HG02973 (cell line): Measurements from ENCODE around the gene TNK1.
"Not testable (repeated sequence)": the region's sequence is repeated elsewhere in the genome, so short reads cannot be mapped to it uniquely, and the experiment has no call there.

Experiments used
- ATAC-seq: cut with Tn5 transposase; IDR thresholded peaks from one replicate; pipeline ENCODE4 v1.9.1; 2021; ENCODE audit warnings: moderate library complexity; ENCODE audit not compliant: unreplicated experiment

Gene TNK1

GRCh38 chr17:7354262-7354843 is 26.5 kb upstream of the TNK1 start:
- no peak for ATAC-seq

- ATAC-seq, result no peak
Observed at GRCh38 chr17:7355053-7355452, 25.8 kb upstream of the TNK1 start, which contains the start of gene TMEM95. TSS of gene TMEM95 (plus strand) at chr17:7355156. CDS start at chr17:7355205, 49 bp downstream.

GRCh38 chr17:7355573-7355972 is 25.3 kb upstream of the TNK1 start:
- ATAC-seq, result no peak

GRCh38 chr17:7356072-7356549 is 24.8 kb upstream of the TNK1 start:
- ATAC-seq, result no peak

DNA sequence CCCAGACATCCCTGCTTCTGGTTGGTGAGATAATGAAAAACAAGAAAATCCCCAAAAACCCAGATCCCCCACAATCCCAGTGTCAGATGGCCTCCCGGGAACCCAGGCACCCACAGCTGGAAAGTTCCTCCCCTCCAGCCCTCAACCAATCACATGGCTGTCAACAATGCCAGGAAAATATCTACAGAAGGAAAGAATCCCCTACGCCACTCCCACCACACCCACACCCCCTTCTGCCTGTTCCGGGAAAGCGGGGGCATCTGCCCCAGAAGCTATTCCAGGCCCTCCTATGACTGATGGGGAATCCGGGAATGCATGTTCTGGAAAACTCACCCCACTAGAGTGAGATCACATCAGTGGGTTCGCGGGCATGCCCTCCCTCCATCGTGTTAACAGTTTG is 24.1 kb upstream of the TNK1 start:
- no peak for ATAC-seq

- no peak for ATAC-seq
Observed at GRCh38 chr17:7357381-7357780, 23.5 kb upstream of the TNK1 start.

DNA sequence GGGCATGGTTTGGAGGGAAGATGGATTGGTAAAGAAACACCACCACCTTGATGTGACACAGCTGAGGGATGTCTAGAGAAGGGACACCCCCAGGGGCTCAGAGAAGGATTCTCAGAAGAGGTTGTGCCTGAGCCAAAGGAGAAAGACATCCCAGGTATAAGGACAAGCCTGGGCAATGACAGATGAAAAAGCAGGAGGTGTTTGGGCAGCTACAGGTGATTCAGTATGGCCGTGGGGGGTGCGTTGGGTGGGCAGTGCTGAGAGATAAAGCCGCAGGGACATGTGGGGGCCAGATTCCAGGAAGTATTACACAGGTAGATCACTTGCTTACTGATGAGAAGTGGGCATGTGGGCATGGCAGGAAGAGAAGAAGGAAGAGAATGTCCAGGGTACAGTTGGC is 19.0 kb upstream of the TNK1 start:
- no peak for ATAC-seq

GRCh38 chr17:7363311-7363710 is 17.6 kb upstream of the TNK1 start:
- no peak for ATAC-seq

- ATAC-seq, result not testable (repeated sequence)
Observed at GRCh38 chr17:7365963-7366362, 14.9 kb upstream of the TNK1 start.

DNA sequence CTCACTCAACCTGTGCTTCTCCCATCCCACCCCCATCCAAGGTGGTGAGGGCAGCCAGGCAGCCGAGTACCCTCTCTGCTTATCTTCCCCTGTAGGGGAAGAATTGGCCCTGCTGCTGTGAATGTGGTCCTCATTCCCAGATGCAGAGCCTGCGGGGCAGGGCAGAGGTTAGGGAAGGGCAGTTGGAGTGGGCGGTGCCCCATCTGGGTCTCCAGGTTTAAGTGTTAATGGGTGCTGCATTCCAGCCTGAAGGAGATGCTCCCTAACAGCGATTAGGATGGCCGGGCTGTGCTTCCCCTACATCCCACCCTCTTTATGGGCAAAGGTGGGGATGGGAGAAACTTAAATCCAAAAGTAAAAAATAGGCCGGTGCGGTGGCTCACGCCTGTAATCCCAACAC is 13.8 kb upstream of the TNK1 start:
- ATAC-seq, result no peak

- no peak for ATAC-seq
Observed at GRCh38 chr17:7367918-7368598, 12.8 kb upstream of the TNK1 start.

GRCh38 chr17:7368599-7368994 is 12.3 kb upstream of the TNK1 start:
- ATAC-seq, result not testable (repeated sequence)

DNA sequence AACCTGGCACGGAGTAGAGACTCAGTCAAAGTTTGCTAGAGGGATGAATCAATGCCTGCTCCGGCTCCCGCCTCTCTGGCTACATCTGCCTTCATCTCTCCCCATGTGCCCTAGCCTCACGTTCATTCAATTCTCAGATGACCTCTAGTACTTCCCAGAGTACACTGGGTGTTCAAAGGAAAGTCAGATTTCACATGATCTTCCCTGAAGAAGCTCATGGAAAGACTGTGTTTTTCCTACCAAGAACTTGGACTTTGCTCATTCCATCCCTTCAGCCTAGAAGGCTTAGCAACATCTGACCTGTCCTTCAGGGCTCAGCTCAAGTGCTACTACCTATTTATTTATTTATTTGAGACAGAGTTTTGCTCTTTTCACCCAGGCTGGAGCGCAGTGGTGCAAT is 11.1 kb upstream of the TNK1 start:
- ATAC-seq, result no peak

DNA sequence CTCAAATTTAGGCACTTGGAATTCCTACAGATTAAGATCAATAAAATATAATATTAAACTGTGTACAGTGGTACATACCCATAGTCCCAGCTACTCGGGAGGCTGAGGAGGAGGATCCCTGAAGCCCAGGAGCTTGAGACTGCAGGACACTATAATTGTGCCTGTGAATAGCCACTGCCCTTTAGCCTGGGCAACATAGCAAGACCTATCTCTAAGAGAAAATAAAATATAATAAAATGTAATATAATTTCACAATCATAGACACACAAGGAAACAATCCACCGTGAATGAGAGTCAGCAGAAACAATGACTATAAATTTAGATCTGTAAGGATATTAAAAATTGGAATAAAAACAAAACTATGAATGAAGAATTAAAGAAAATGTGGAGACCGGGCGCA is 10.0 kb upstream of the TNK1 start:
- no peak for ATAC-seq

GRCh38 chr17:7374353-7374752 is 6.5 kb upstream of the TNK1 start:
- no peak for ATAC-seq

- ATAC-seq, result no peak
Observed at GRCh38 chr17:7379134-7379533, 1.8 kb upstream of the TNK1 start.

DNA sequence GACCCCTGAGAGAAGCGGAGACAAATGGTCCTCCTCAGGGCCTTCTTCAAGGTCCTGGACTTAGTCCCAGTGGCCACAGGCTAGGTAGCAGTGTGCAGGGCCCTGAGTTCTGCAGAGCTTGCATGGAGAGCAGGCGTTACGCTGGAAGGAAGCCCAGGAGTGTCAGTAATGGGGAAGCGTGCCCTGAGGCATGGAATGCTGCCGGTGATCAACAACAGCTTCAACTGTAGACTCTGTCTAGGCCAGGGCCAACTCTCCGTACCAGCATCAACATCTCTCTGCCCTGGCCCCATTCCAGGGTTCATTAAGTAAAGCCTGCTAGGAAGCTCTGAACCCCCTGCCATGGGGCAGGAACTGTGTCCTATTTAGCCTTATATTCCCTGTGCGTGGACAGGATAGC is 568 bp upstream of the TNK1 start:
- ATAC-seq, result no peak

GRCh38 chr17:7382901-7383300 is 2.0 kb downstream of the TNK1 start:
- ATAC-seq, result no peak

- ATAC-seq, result no peak
Observed at GRCh38 chr17:7383371-7383741, 2.5 kb downstream of the TNK1 start.

GRCh38 chr17:7383742-7384488 is 3.0 kb downstream of the TNK1 start:
- ATAC-seq, result no peak

DNA sequence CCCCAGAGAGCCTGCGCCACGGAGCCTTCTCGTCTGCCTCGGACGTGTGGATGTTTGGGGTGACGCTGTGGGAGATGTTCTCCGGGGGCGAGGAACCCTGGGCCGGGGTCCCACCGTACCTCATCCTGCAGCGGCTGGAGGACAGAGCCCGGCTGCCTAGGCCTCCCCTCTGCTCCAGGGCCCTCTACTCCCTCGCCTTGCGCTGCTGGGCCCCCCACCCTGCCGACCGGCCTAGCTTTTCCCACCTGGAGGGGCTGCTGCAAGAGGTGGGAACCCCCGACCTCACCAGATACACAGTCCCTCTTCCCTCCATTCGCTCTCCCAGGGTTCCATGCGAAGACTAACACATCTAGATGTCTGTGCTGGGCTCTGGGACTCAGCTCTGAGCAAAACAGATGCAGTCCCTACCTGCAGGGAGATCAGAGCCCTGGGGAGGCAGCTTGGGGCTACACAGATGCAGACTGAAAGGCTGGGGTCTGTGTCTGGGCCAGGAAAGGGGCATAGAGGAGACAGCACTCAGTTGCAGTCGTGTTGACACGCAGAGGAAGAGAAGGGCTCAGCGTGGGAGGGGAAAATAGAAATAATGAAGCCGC is 3.7 kb downstream of the TNK1 start:
- ATAC-seq, result no peak

DNA sequence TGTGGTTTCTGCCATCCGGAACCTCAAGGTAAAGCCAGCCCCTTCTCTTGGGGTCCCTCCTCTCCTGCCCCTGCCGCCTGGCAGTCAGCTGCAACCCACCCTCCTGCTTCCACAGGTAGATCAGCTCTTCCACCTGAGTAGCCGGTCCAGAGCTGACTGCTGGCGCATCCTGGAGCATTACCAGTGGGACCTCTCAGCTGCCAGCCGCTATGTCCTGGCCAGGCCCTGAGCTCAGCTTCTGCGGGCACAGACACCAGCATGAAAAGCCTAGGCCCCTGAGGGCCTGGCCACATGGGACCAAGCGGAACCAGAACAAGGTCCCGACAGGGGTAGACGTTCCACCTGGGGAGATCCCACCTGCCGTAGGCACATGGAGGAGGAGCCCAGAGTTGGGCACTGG is 8.0 kb downstream of the TNK1 start:
- no peak for ATAC-seq
